K562 (cell line): Measurements from ENCODE around the gene SHOX. TPM values are rescaled to one million over a fixed set of nuclear protein-coding genes. Genes with fewer than 3 reads are reported as not detected.

Experiments
- ATAC-seq: fragments of 200-7000 bp; cut with Tn5 transposase; 3 replicates; pipeline ENCODE4 v1.9.1; 2020; ENCODE audit warnings: moderate library complexity
- BruUV-seq: library from RNA; stranded (reverse); fragments of 400-500 nt; replicated peaks from 2 replicates; lab custom pipeline; 2021; lab: Mats Ljungman, UMichigan
- CTCF ChIA-PET: fragments of 300-600 bp; formaldehyde crosslinking; extraction: SDS; loops from one replicate; lab custom pipeline; 2021; ENCODE audit warnings: low intra/inter-chr PET ratio; lab: Yijun Ruan, JAX
- POLR2A ChIA-PET: fragments of 300-600, 350-650 bp; sonication (Branson Sonifier 250); formaldehyde crosslinking; extraction: SDS; loops from one replicate; lab custom pipeline; 2021; ENCODE audit warnings: antibody characterized with exemption, inconsistent platforms; lab: Yijun Ruan, JAX
- DNase-seq, 4 experiments: peaks; one replicate each; pipeline versions ENCODE4 v3.0.0 to v3.0.0-alpha.2; 2011 to 2018; ENCODE audit warnings: low spot score in 3 of 4, mixed read lengths in 3 of 4; ENCODE audit errors: extremely low read depth in 1 of 4
- FAIRE-seq: peaks from 2 replicates; lab custom pipeline; 2011; peaks lifted over from hg19 to GRCh38; lab: Jason Lieb, UNC
- H2AFZ ChIP-seq: 2 replicates; pipeline ENCODE4 v1.6.0; 2011; ENCODE audit warnings: low read depth, low read length, control low read depth, inconsistent platforms
- H3K27ac ChIP-seq: fragments of 200-600 bp; 3 replicates; pipeline ENCODE4 v1.8.0; 2011; ENCODE audit warnings: low read depth, mild to moderate bottlenecking, control low read depth, inconsistent platforms, low read length, moderate library complexity, mixed read lengths; ENCODE audit errors: extremely low read depth
- H3K27me3 ChIP-seq, 2 experiments: fragments of 300-600 bp in 1 of 2; 2 replicates in 1 of 2; 3 replicates in 1 of 2; pipeline versions ENCODE4 v1.6.0 to v1.8.0; 2011; ENCODE audit warnings: inconsistent platforms in 2 of 2, low read length in 2 of 2, mild to moderate bottlenecking in 1 of 2, mixed read lengths in 1 of 2, moderate library complexity in 1 of 2; ENCODE audit not compliant: control insufficient read depth in 2 of 2, insufficient read depth in 2 of 2
- H3K36me3 ChIP-seq: fragments of 300-600 bp; 3 replicates; pipeline ENCODE4 v1.8.0; 2011; ENCODE audit warnings: mild to moderate bottlenecking, low read length, inconsistent platforms; ENCODE audit not compliant: control insufficient read depth, insufficient read depth
- H3K4me1 ChIP-seq, 2 experiments: fragments of 200-600 bp in 1 of 2; replicated peaks in 1 of 2; 2 replicates in 1 of 2; 3 replicates in 1 of 2; pipeline versions ENCODE4 v1.5.1 to v1.8.0; 2011; ENCODE audit warnings: inconsistent platforms in 2 of 2, low read length in 2 of 2, mild to moderate bottlenecking in 1 of 2, mixed read lengths in 1 of 2, moderate library complexity in 1 of 2; ENCODE audit not compliant: control insufficient read depth in 2 of 2, insufficient read depth in 2 of 2
- H3K4me2 ChIP-seq: 2 replicates; pipeline ENCODE4 v1.6.1; 2011; ENCODE audit warnings: low read length, control low read depth, inconsistent platforms, mixed read lengths; ENCODE audit not compliant: insufficient read depth
- H3K4me3 ChIP-seq: fragments of 200-600 bp; sonication (generic), shearing (Covaris generic); 2 replicates; pipeline ENCODE4 v1.5.1; 2016; ENCODE audit warnings: control low read depth, inconsistent platforms
- H3K79me2 ChIP-seq: fragments of 200-600 bp; 3 replicates; pipeline ENCODE4 v1.8.0; 2011; ENCODE audit warnings: low read length, inconsistent platforms; ENCODE audit not compliant: control insufficient read depth, insufficient read depth
- H3K9ac ChIP-seq, 2 experiments: 2 replicates each; pipeline versions ENCODE4 v1.6.0 to v1.6.1; 2011; ENCODE audit warnings: low read depth in 2 of 2, low read length in 2 of 2, control low read depth in 1 of 2, inconsistent platforms in 1 of 2, mild to moderate bottlenecking in 1 of 2, mixed read lengths in 1 of 2; ENCODE audit not compliant: insufficient read depth in 1 of 2
- H3K9me1 ChIP-seq: one replicate; pipeline ENCODE4 v1.6.0; 2011; ENCODE audit warnings: inconsistent platforms, mild to moderate bottlenecking, low read length, moderate library complexity; ENCODE audit not compliant: control insufficient read depth, insufficient read depth
- H3K9me3 ChIP-seq: replicated peaks from 2 replicates; pipeline ENCODE4 v1.5.1; 2011; ENCODE audit warnings: low read depth, low read length, inconsistent platforms; ENCODE audit not compliant: control insufficient read depth, insufficient read depth
- H4K20me1 ChIP-seq: replicated peaks from 2 replicates; pipeline ENCODE4 v1.6.1; 2011; ENCODE audit warnings: low read length, inconsistent platforms, mixed read lengths; ENCODE audit not compliant: control insufficient read depth, insufficient read depth
- HMGN3 ChIP-seq: IDR thresholded peaks from 2 replicates; pipeline ENCODE4 v1.6.1; 2011; ENCODE audit warnings: borderline replicate concordance, low read depth, mild to moderate bottlenecking, mixed read lengths, low read length; ENCODE audit not compliant: insufficient read length; ENCODE audit errors: extremely low read depth
- KLF1 ChIP-seq: fragments of 450-650 bp; IDR thresholded peaks from 2 replicates; pipeline ENCODE4 v1.6.1; 2016; ENCODE audit warnings: missing genetic modification characterization, missing compliant biosample characterization
- NR1H2 ChIP-seq: sonication (generic); formaldehyde crosslinking; IDR thresholded peaks from 2 replicates; pipeline ENCODE4 v1.4.0; 2020; ENCODE audit warnings: mild to moderate bottlenecking, missing genetic modification reagents
- RBM25 ChIP-seq: fragments of 200-400 bp; formaldehyde crosslinking; IDR thresholded peaks from 2 replicates; pipeline ENCODE4 v1.6.1; 2018; ENCODE audit warnings: low read length, low read depth, moderate library complexity; ENCODE audit not compliant: severe bottlenecking
- SP2 ChIP-seq: IDR thresholded peaks from 2 replicates; pipeline ENCODE4 v1.6.1; 2011; ENCODE audit warnings: mild to moderate bottlenecking, low read depth, low read length, moderate library complexity; ENCODE audit not compliant: poor library complexity, severe bottlenecking; ENCODE audit errors: extremely low read depth
- WHSC1 ChIP-seq: IDR thresholded peaks from one replicate; pipeline ENCODE4 v1.6.1; 2012; ENCODE audit warnings: low read length, control low read depth, inconsistent platforms
- ZNF212 ChIP-seq: fragments of 450-650 bp; formaldehyde crosslinking; IDR thresholded peaks from 2 replicates; pipeline ENCODE4 v1.4.0; 2020; ENCODE audit warnings: mild to moderate bottlenecking
- ZNF778 ChIP-seq: fragments of 450-650 bp; formaldehyde crosslinking; IDR thresholded peaks from 2 replicates; pipeline ENCODE4 v1.4.0; 2020; ENCODE audit warnings: mild to moderate bottlenecking, moderate library complexity
- WGBS: fragments of 100-300 bp; shearing (Covaris generic); methylation state at CpG from one replicate; pipeline ENCODE4 v1.1.6; 2016; ENCODE audit warnings: low coverage, mixed read lengths; ENCODE audit not compliant: insufficient coverage; ENCODE audit errors: missing lambda C conversion rate; 5-methylcytosine and 5-hydroxymethylcytosine counted together
- in situ Hi-C: fragments of 300-500 bp; cut with MboI; formaldehyde crosslinking; loops from 4 replicates; pipeline ENCODE4 v1.15.0; 2018; ENCODE audit warnings: inconsistent platforms, mixed read lengths
- intact Hi-C: fragments of 100-400 bp; cut with micrococcal nuclease; formaldehyde crosslinking; loops from 2 replicates; pipeline ENCODE4 v1.14.2; 2022
- polyA plus RNA-seq, 8 experiments: library from polyadenylated mRNA; depleted of rRNA in 4 of 8; stranded (reverse) in 5 of 8; unstranded in 3 of 8; fragments of >200 nt; fragmentation: Nextera tagmentation in 2 of 8; fragmentation: Illumina TruSeq in 1 of 8; extraction: Ambion mirVana in 2 of 8; extraction: Trizol in 1 of 8; gene quantifications; 2 replicates each; pipeline versions ENCODE4 v1.2.1 to v1.2.3, GENCODE V29; 2011 to 2014; ENCODE audit warnings: inconsistent platforms in 1 of 8, missing spikeins in 1 of 8
- total RNA-seq, 7 experiments: library from RNA; depleted of rRNA in 6 of 7; stranded (reverse); fragments of >200 nt in 6 of 7; fragmentation: Illumina TruSeq in 2 of 7; extraction: Trizol in 2 of 7; gene quantifications; 2 replicates each; pipeline versions ENCODE4 v1.2.1 to v1.2.3, GENCODE V29; 2011 to 2021; ENCODE audit warnings: low replicate concordance in 1 of 7
- TF ChIP-seq, protein P1 (sequence below): fragments of 450-650 bp; formaldehyde crosslinking; IDR thresholded peaks from 2 replicates; pipeline ENCODE4 v1.4.0; 2020; ENCODE audit warnings: mild to moderate bottlenecking, moderate library complexity

The SHOX gene
- total and polyA plus RNA-seq, 9 of the 15 experiments (the other 6 are each of a cell fraction or from before 2014, with no cell fraction given), result not detected

DNA sequence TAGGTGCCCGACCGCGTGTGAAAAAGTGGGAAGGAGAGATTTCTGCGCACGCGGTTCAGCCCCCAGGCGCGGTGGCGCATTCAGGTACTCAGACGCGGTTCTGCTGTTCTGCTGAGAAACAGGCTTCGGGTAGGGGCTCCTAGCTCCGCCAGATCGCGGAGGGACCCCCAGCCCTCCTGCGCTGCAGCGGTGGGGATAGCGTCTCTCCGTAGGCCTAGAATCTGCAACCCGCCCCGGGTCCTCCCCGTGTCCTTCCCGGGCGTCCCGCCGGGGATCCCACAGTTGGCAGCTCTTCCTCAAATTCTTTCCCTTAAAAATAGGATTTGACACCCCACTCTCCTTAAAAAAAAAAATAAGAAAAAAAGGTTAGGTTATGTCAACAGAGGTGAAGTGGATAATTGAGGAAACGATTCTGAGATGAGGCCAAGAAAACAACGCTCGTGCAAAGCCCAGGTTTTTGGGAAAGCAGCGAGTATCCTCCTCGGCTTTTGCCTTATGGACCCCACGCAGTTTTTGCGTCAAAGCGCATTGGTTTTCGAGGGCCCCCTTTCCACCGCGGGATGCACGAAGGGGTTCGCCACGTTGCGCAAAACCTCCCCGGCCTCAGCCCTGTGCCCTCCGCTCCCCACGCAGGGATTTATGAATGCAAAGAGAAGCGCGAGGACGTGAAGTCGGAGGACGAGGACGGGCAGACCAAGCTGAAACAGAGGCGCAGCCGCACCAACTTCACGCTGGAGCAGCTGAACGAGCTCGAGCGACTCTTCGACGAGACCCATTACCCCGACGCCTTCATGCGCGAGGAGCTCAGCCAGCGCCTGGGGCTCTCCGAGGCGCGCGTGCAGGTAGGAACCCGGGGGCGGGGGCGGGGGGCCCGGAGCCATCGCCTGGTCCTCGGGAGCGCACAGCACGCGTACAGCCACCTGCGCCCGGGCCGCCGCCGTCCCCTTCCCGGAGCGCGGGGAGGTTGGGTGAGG, 3.7 kb downstream of the SHOX start:
- intact Hi-C loops, result no loop called here
- H3K36me3 ChIP-seq, result no peaks in the 10 kb centered on the region
- no peak overlapping the region for H2AFZ ChIP-seq
- ATAC-seq, result no peak
- H3K4me1 ChIP-seq, result no peaks in the 10 kb centered on the region
- in situ Hi-C loops, result no loop called here
- WGBS, result under 1% methylated on average over 53 of the region's 84 CpGs
- H3K27ac ChIP-seq, result no peak overlapping the region
- POLR2A ChIA-PET, result no interaction called here
- no peak overlapping the region for H3K4me3 ChIP-seq
- H3K27me3 ChIP-seq, result peaks cover 0 to 18% of the 10 kb centered on the region in 2 experiments; a peak in 2 of 5 replicates
- TF ChIP-seq ZNF212 (CRISPR knock-in tag) (no peak), WHSC1 (no peak)
- BruUV-seq, result no TSS peak
- H3K4me2 ChIP-seq, result no peak overlapping the region
- no peak overlapping the region for H3K9ac ChIP-seq
- no peaks in the 10 kb centered on the region for H4K20me1 ChIP-seq
- H3K9me1 ChIP-seq, result no peaks in the 10 kb centered on the region
- CTCF ChIA-PET, result no interaction called here
- DNase-seq, result no peak
- FAIRE-seq, result no peak
- no peaks in the 10 kb centered on the region for H3K9me3 ChIP-seq
- no peaks in the 10 kb centered on the region for H3K79me2 ChIP-seq

DNA sequence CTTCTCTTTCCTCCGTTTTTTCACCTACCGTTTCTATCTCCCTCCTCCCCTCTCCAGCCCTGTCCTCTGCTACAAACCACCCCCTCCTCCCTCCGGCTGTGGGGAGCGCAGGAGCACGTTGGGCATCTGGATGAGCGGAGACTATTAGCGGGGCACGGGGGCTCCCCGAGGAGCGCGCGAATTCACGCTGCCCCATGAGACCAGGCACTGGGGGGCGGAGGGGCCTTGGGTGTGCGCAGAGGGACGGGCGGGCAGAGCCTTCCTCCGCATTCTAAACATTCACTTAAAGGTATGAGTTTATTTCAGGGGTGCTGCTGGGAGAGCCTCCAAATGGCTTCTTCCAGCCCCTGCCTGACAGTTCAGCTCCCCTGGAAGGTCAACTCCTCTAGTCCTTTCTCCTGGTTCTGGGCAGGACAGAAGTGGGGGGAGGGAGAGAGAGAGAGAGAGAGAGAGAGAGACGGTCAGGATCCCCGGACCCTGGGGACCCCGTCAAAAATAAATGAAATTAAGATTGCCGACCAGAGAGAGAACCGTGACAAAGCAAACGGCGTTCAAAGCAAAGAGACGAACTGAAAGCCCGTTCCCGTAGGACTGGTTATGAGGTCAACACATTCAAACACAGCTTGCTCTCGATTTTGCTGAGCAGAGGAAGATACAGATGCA, 5.0 kb downstream of the SHOX start:
- Histone ChIP-seq H3K9me3 (no peaks in the 10 kb centered on the region), H4K20me1 (no peaks in the 10 kb centered on the region), H3K36me3 (no peaks in the 10 kb centered on the region), H3K9me1 (no peaks in the 10 kb centered on the region), H3K4me3 (no peak overlapping the region), H3K4me2 (no peak overlapping the region), H2AFZ (no peak overlapping the region), H3K27ac (no peak overlapping the region), H3K79me2 (no peaks in the 10 kb centered on the region), H3K4me1 (no peaks in the 10 kb centered on the region), H3K27me3 (peaks cover 0 to 18% of the 10 kb centered on the region in 2 experiments; a peak in 2 of 5 replicates), H3K9ac (no peak overlapping the region)
- WGBS, result 0% methylated on average over 8 of the region's 29 CpGs
- ATAC-seq, result no peak
- no peak for FAIRE-seq
- in situ Hi-C loops, result no loop called here
- no peak for DNase-seq
- CTCF ChIA-PET, result no interaction called here
- intact Hi-C loops, result no loop called here
- POLR2A ChIA-PET, result no interaction called here
- no TSS peak for BruUV-seq
- TF ChIP-seq RBM25, result no peak
- TF ChIP-seq KLF1 (tag), result no peak
- no peak for TF ChIP-seq ZNF778 (CRISPR knock-in tag)
- no peak for TF ChIP-seq HMGN3
- TF ChIP-seq, protein P1, sequence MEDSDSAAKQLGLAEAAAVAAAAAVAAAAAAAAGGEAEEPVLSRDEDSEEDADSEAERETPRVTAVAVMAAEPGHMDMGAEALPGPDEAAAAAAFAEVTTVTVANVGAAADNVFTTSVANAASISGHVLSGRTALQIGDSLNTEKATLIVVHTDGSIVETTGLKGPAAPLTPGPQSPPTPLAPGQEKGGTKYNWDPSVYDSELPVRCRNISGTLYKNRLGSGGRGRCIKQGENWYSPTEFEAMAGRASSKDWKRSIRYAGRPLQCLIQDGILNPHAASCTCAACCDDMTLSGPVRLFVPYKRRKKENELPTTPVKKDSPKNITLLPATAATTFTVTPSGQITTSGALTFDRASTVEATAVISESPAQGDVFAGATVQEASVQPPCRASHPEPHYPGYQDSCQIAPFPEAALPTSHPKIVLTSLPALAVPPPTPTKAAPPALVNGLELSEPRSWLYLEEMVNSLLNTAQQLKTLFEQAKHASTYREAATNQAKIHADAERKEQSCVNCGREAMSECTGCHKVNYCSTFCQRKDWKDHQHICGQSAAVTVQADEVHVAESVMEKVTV (CRISPR knock-in tag), result no peak
- no peak for TF ChIP-seq NR1H2
- TF ChIP-seq SP2, result no peak
